Spinal cord (tissue), 10 donors: ENCODE data around the gene PLG. TPM values are rescaled to one million over a fixed set of nuclear protein-coding genes. Genes with fewer than 3 reads are reported as not detected.
"Not testable (repeated sequence)": the region's sequence is repeated elsewhere in the genome, so short reads cannot be mapped to it uniquely, and the experiment has no call there.

Experiments used
- DNase-seq, 6 donors: peaks; one replicate each; pipeline versions ENCODE4 v3.0.0 to v3.0.0-alpha.2; 2013 to 2015; ENCODE audit warnings: low spot score in 6 of 6, low read depth in 4 of 6
- H3K27ac ChIP-seq: one replicate; pipeline ENCODE4 v1.5.1; 2013; ENCODE audit warnings: low read depth, low read length, control low read depth
- H3K27me3 ChIP-seq: one replicate; pipeline ENCODE4 v1.6.1; 2013; ENCODE audit warnings: low read length; ENCODE audit not compliant: control insufficient read depth, insufficient read depth
- H3K36me3 ChIP-seq: one replicate; pipeline ENCODE4 v1.6.1; 2013; ENCODE audit warnings: low read length; ENCODE audit not compliant: control insufficient read depth, insufficient read depth
- H3K4me1 ChIP-seq: one replicate; pipeline ENCODE4 v1.6.1; 2013; ENCODE audit warnings: low read length; ENCODE audit not compliant: control insufficient read depth, insufficient read depth
- H3K4me3 ChIP-seq: one replicate; pipeline ENCODE4 v1.5.1; 2013; ENCODE audit warnings: low read depth, low read length, control low read depth
- H3K9me3 ChIP-seq: one replicate; pipeline ENCODE4 v1.6.1; 2013; ENCODE audit warnings: low read length; ENCODE audit not compliant: control insufficient read depth, insufficient read depth
- WGBS: methylation state at CpG from one replicate; pipeline ENCODE4 v1.1.5; 2013; ENCODE audit warnings: missing lambda C conversion rate; ENCODE audit not compliant: insufficient coverage; 5-methylcytosine and 5-hydroxymethylcytosine counted together
- polyA plus RNA-seq, 2 donors: library from polyadenylated mRNA; unstranded; fragments of 120-200 nt; gene quantifications; one replicate each; pipeline ENCODE4 v1.2.1, GENCODE V29; 2013; ENCODE audit not compliant: insufficient read length in 2 of 2
- total RNA-seq, 2 donors: library from RNA; depleted of rRNA in 1 of 2; stranded (reverse); fragments of 120-200 nt in 1 of 2; fragments of >200 nt in 1 of 2; gene quantifications; one replicate each; pipeline versions ENCODE4 v1.2.3 to v1.2.4, GENCODE V29; 2013 to 2014
- donor health status: healthy.

PLG gene
- total and polyA plus RNA-seq, 4 donors: 0.39 to 7.7 (median 3.6) TPM; not detected in 1

GRCh38 chr6:160765412-160765811 lies 63.4 kb downstream of the PLG start:
- peaks cover 2% of the 10 kb centered on the region for H3K27me3 ChIP-seq
- no peak overlapping the region for H3K4me3 ChIP-seq
- peaks cover 4% of the 10 kb centered on the region for H3K4me1 ChIP-seq
- H3K9me3 ChIP-seq: peaks cover 2% of the 10 kb centered on the region
- WGBS: 73% methylated on average over 8 of the region's 8 CpGs
- H3K27ac ChIP-seq: no peak overlapping the region
- no peaks in the 10 kb centered on the region for H3K36me3 ChIP-seq
- no peak for DNase-seq

- Histone ChIP-seq H3K4me3 (peak overlapping the region; percentile 50), H3K27ac (no peak overlapping the region), H3K27me3 (peaks cover 2% of the 10 kb centered on the region), H3K9me3 (peaks cover 2% of the 10 kb centered on the region), H3K36me3 (no peaks in the 10 kb centered on the region), H3K4me1 (peaks cover 4% of the 10 kb centered on the region)
- WGBS: 25% methylated on average over 6 of the region's 7 CpGs
- peak in 2 of 6 donors; percentile 9 to 61 for DNase-seq
Measured at GRCh38 chr6:160766657-160766988, 64.6 kb downstream of the PLG start.

- peak; percentile 53 to 94 (median 62) for DNase-seq
- Histone ChIP-seq H3K4me3 (peak overlapping the region; percentile 50), H3K36me3 (no peaks in the 10 kb centered on the region), H3K4me1 (peaks cover 4% of the 10 kb centered on the region), H3K27ac (no peak overlapping the region), H3K27me3 (peaks cover 2% of the 10 kb centered on the region), H3K9me3 (peaks cover under 1% of the 10 kb centered on the region)
- WGBS: under 1% methylated on average over 55 of the region's 55 CpGs
Measured at GRCh38 chr6:160766989-160767646, 65.1 kb downstream of the PLG start.

GRCh38 chr6:160767647-160768019 lies 65.6 kb downstream of the PLG start:
- Histone ChIP-seq H3K4me1 (peaks cover 4% of the 10 kb centered on the region), H3K27me3 (peaks cover 2% of the 10 kb centered on the region), H3K9me3 (no peaks in the 10 kb centered on the region), H3K27ac (no peak overlapping the region), H3K36me3 (no peaks in the 10 kb centered on the region), H3K4me3 (peak overlapping the region; percentile 50)
- DNase-seq: no peak
- 40% methylated on average over 3 of the region's 5 CpGs for WGBS

- Histone ChIP-seq H3K27ac (no peak overlapping the region), H3K4me1 (peaks cover 4% of the 10 kb centered on the region), H3K9me3 (no peaks in the 10 kb centered on the region), H3K36me3 (no peaks in the 10 kb centered on the region), H3K27me3 (peaks cover 2% of the 10 kb centered on the region), H3K4me3 (no peak overlapping the region)
- no peak for DNase-seq
- WGBS: 95% methylated on average over 4 of the region's 8 CpGs
Measured at GRCh38 chr6:160768101-160768500, 66.1 kb downstream of the PLG start.

- Histone ChIP-seq H3K36me3 (no peaks in the 10 kb centered on the region), H3K27ac (no peak overlapping the region), H3K9me3 (no peaks in the 10 kb centered on the region), H3K27me3 (no peaks in the 10 kb centered on the region), H3K4me1 (no peaks in the 10 kb centered on the region), H3K4me3 (no peak overlapping the region)
- no peak for DNase-seq
- WGBS: no CpG with 5 or more reads among the region's 4 CpGs
Measured at GRCh38 chr6:160774399-160774798, 72.4 kb downstream of the PLG start.

GRCh38 chr6:160775792-160776580 lies 73.9 kb downstream of the PLG start:
- H3K27me3 ChIP-seq: no peaks in the 10 kb centered on the region
- DNase-seq: peak in 2 of 6 donors; percentile 22 to 59
- no peaks in the 10 kb centered on the region for H3K36me3 ChIP-seq
- H3K4me1 ChIP-seq: no peaks in the 10 kb centered on the region
- WGBS: 65% methylated on average over 4 of the region's 6 CpGs
- H3K4me3 ChIP-seq: no peak overlapping the region
- H3K27ac ChIP-seq: peak overlapping the region; percentile 33
- no peaks in the 10 kb centered on the region for H3K9me3 ChIP-seq

GRCh38 chr6:160779095-160779494 lies 77.1 kb downstream of the PLG start:
- not testable (repeated sequence) for DNase-seq, H3K9me3 ChIP-seq, H3K4me1 ChIP-seq, H3K27ac ChIP-seq, H3K27me3 ChIP-seq, H3K4me3 ChIP-seq, H3K36me3 ChIP-seq
- 80% methylated on average over 5 of the region's 6 CpGs for WGBS

- H3K27ac ChIP-seq, H3K4me3 ChIP-seq, H3K9me3 ChIP-seq, H3K36me3 ChIP-seq, H3K27me3 ChIP-seq, H3K4me1 ChIP-seq, DNase-seq: not testable (repeated sequence)
- 100% methylated on average over 3 of the region's 3 CpGs for WGBS
Measured at GRCh38 chr6:160780656-160781055, 78.6 kb downstream of the PLG start.

- WGBS: 60% methylated on average over 1 of the region's 4 CpGs
- Histone ChIP-seq H3K27ac (no peak overlapping the region), H3K4me1 (no peaks in the 10 kb centered on the region), H3K9me3 (no peaks in the 10 kb centered on the region), H3K36me3 (no peaks in the 10 kb centered on the region), H3K4me3 (no peak overlapping the region), H3K27me3 (no peaks in the 10 kb centered on the region)
- no peak for DNase-seq
Measured at GRCh38 chr6:160781298-160781697, 79.3 kb downstream of the PLG start.
